SU-DHL-6 (cell line): ENCODE measurements around the gene RBM27.

Source experiments
- H2AFZ ChIP-seq: fragments of 200-600 bp; sonication (generic); 2 replicates; pipeline ENCODE4 v1.6.1; 2014; ENCODE audit warnings: low read depth, mild to moderate bottlenecking, moderate library complexity, mixed read lengths, antibody characterized with exemption, low read length; ENCODE audit not compliant: severe bottlenecking
- H3F3A ChIP-seq: fragments of 200-600 bp; shearing (Covaris generic); 2 replicates; pipeline ENCODE4 v1.6.0; 2016; ENCODE audit warnings: antibody characterized with exemption, mild to moderate bottlenecking; ENCODE audit not compliant: insufficient read depth
- H3K27ac ChIP-seq: fragments of 200-600 bp; sonication (generic); 2 replicates; pipeline ENCODE4 v1.5.1; 2016; ENCODE audit warnings: low read depth, mild to moderate bottlenecking, low read length, moderate library complexity, mixed read lengths
- H3K27me3 ChIP-seq: fragments of 200-600 bp; sonication (generic), shearing (Covaris generic); 2 replicates; pipeline ENCODE4 v1.6.0; 2014; ENCODE audit warnings: mild to moderate bottlenecking, low read length
- H3K36me3 ChIP-seq: fragments of 200-600 bp; sonication (generic); 2 replicates; pipeline ENCODE4 v1.6.1; 2014; ENCODE audit warnings: mild to moderate bottlenecking, low read length, mixed read lengths
- H3K4me2 ChIP-seq: fragments of 300-600, 200-600 bp; shearing (Covaris generic), sonication (generic); 2 replicates; pipeline ENCODE4 v1.6.0; 2014; ENCODE audit warnings: low read length, low read depth, mild to moderate bottlenecking; ENCODE audit not compliant: poor library complexity, severe bottlenecking
- H3K4me3 ChIP-seq: fragments of 200-600 bp; sonication (generic); 2 replicates; pipeline ENCODE4 v1.5.1; 2014; ENCODE audit warnings: antibody characterized with exemption, low read length, mild to moderate bottlenecking, mixed read lengths; ENCODE audit not compliant: insufficient read depth, poor library complexity, severe bottlenecking
- H3K79me2 ChIP-seq: fragments of 200-600 bp; sonication (generic); 2 replicates; pipeline ENCODE4 v1.6.1; 2014; ENCODE audit warnings: mild to moderate bottlenecking, low read length, moderate library complexity; ENCODE audit not compliant: insufficient read depth
- H3K9ac ChIP-seq: fragments of 200-600 bp; sonication (generic); 2 replicates; pipeline ENCODE4 v1.7.0; 2014; ENCODE audit warnings: mild to moderate bottlenecking, low read length
- H3K9me2 ChIP-seq: fragments of 200-600 bp; sonication (generic); replicated peaks from 2 replicates; pipeline ENCODE4 v1.6.1; 2014; ENCODE audit warnings: low read length; ENCODE audit not compliant: insufficient read depth
- H3K9me3 ChIP-seq: fragments of 200-600 bp; sonication (generic); 2 replicates; pipeline ENCODE4 v1.6.1; 2014; ENCODE audit warnings: low read length, mixed read lengths; ENCODE audit not compliant: insufficient read depth
- H4K20me1 ChIP-seq: fragments of 200-600 bp; sonication (generic); 2 replicates; pipeline ENCODE4 v1.6.1; 2014; ENCODE audit warnings: low read depth, mild to moderate bottlenecking, antibody characterized with exemption, low read length, moderate library complexity, mixed read lengths
- CTCF ChIP-seq: fragments of 200-600 bp; sonication (generic); IDR thresholded peaks from one replicate; pipeline ENCODE4 v1.5.1; 2017; ENCODE audit warnings: antibody characterized with exemption, mild to moderate bottlenecking, low read length, moderate library complexity; ENCODE audit not compliant: insufficient read depth, poor library complexity, severe bottlenecking
- EZH2phosphoT487 ChIP-seq: fragments of 200-600 bp; sonication (generic), shearing (Covaris generic); conservative IDR thresholded peaks from 2 replicates; pipeline ENCODE4 v1.6.1; 2018; ENCODE audit warnings: mild to moderate bottlenecking, antibody characterized with exemption, low read length, moderate library complexity, mixed read lengths

Gene RBM27

DNA sequence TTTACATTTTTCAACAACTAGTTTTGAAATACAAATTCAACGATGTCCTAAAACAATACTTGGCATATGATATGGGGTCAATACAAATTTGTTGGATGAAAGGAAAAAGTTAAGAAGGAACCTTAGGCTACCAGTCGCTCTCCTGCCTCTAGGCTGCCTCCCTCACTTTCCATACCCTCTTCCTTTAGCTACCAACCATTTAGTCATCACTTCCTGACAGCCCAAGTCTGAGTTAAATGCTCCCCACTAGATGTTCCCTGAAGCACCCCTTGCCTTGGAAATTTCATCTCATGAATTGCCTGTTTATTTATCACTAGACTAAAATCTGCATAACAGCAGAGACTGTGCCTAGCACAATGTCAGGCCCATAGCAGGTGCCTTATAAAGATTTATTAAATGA, 18.2 kb upstream of the RBM27 start:
- Histone ChIP-seq H3K4me2 (no peak overlapping the region), H2AFZ (peak overlapping the region; percentile 74), H3K4me3 (no peak overlapping the region), H3K9ac (no peak overlapping the region), H3K27ac (no peak overlapping the region), H3K79me2 (peaks cover 21% of the 10 kb centered on the region), H3K9me3 (no peaks in the 10 kb centered on the region), H3K36me3 (peaks cover 4% of the 10 kb centered on the region), H3F3A (no peaks in the 10 kb centered on the region; the same call in 1 of the 2 replicates), H4K20me1 (no peaks in the 10 kb centered on the region), H3K27me3 (no peaks in the 10 kb centered on the region), H3K9me2 (no peaks in the 10 kb centered on the region)
- TF ChIP-seq CTCF (no peak), EZH2phosphoT487 (no peak)

- Histone ChIP-seq H3K9me3 (no peaks in the 10 kb centered on the region), H4K20me1 (no peaks in the 10 kb centered on the region), H3K9me2 (no peaks in the 10 kb centered on the region), H3K4me2 (no peak overlapping the region), H3K36me3 (no peaks in the 10 kb centered on the region), H3K27ac (no peak overlapping the region), H3K27me3 (no peaks in the 10 kb centered on the region), H2AFZ (no peak overlapping the region), H3K9ac (no peak overlapping the region), H3K79me2 (no peaks in the 10 kb centered on the region), H3F3A (no peaks in the 10 kb centered on the region), H3K4me3 (no peak overlapping the region)
- no peak for TF ChIP-seq EZH2phosphoT487
- no peak for TF ChIP-seq CTCF
Measured at GRCh38 chr5:146188358-146188757, 15.0 kb upstream of the RBM27 start.

DNA sequence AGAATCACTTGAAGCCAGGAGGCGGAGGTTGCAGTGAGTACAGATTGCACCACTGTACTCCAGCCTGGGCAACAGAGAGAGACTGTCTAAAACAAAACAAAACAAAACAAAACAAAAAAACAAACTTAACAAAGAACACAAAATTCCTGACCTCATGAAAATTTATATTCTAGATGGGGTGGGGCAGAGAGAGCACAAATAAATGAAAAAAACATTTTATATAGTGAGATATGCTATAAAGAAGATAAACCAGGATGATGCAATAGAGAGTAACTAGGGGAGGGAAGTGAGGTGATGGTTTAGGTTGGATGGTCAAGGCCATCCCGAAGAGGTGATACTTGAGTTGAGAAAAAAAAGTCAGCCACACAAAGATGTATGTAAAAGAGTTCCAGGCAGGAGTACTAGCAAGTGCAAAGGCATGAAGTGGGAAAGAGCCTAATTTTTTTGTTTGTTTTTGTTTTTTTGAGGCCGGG, 10.8 kb upstream of the RBM27 start:
- no peaks in the 10 kb centered on the region for H3K36me3 ChIP-seq
- H3K4me3 ChIP-seq: no peak overlapping the region
- H2AFZ ChIP-seq: no peak overlapping the region
- H3K9me3 ChIP-seq: no peaks in the 10 kb centered on the region
- H3K27me3 ChIP-seq: no peaks in the 10 kb centered on the region
- TF ChIP-seq CTCF: no peak
- no peak for TF ChIP-seq EZH2phosphoT487
- no peak overlapping the region for H3K27ac ChIP-seq
- H4K20me1 ChIP-seq: no peaks in the 10 kb centered on the region
- no peak overlapping the region for H3K4me2 ChIP-seq
- H3K9ac ChIP-seq: no peak overlapping the region
- H3K9me2 ChIP-seq: no peaks in the 10 kb centered on the region
- no peaks in the 10 kb centered on the region for H3F3A ChIP-seq
- no peaks in the 10 kb centered on the region for H3K79me2 ChIP-seq
